Hematopoietic multipotent progenitor cell treated with erythropoietin and hydrocortisone succinate and interleukin-3 and kit ligand, for 4 days (in vitro differentiated cells): Measurements from ENCODE around the gene ARID3B.
"Not testable (repeated sequence)": the region's sequence is repeated elsewhere in the genome, so short reads cannot be mapped to it uniquely, and the experiment has no call there.

Experiments used
- DNase-seq: peaks from one replicate; pipeline ENCODE4 v3.0.0-alpha.2; 2015

Gene ARID3B, protein sequence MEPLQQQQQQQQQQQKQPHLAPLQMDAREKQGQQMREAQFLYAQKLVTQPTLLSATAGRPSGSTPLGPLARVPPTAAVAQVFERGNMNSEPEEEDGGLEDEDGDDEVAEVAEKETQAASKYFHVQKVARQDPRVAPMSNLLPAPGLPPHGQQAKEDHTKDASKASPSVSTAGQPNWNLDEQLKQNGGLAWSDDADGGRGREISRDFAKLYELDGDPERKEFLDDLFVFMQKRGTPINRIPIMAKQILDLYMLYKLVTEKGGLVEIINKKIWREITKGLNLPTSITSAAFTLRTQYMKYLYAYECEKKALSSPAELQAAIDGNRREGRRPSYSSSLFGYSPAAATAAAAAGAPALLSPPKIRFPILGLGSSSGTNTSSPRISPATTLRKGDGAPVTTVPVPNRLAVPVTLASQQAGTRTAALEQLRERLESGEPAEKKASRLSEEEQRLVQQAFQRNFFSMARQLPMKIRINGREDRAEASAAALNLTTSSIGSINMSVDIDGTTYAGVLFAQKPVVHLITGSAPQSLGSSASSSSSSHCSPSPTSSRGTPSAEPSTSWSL

DNA sequence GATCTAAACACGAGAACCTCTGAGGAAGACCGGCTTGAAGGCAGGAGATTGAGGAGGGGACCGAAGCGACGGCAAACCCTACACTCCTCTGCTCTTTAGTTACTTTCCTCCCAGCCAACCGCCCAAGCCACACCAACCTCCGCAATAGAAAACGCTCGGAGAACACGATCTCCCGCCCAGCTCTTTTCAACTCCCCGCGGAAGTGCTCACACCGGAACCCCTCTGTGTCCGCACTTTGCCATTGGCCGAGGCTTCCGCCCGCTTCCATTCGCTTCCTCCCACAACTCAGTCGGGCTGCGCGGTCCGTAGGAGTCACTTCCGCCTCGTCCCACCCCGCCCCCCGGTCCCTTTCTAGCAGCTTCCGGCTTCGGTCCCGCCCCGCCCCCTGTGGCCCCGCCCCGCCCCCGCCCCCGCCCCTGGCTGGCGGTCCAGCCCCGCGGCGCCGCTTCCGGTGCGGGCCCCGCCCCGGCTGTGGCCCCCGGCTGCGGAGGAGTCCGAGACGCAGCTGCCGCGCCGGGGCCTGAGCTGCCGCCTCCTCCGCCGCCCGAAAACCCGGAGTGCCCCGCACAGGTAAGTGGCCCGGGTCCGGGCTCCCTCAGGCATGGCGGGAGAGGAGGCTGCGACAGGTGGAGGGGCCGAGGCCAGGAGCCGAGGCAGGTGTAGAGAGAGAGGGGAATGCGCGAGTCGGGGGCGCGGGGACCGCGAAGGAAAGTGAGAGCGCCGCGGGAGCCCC, at the start of gene ARID3B:
Gene ARID3B, plus strand, starts transcription at position 460 of the 733 bp plus-strand sequence. CDS start 2,717 bp downstream, outside the sequence.
- DNase-seq: peak; percentile 99

DNA sequence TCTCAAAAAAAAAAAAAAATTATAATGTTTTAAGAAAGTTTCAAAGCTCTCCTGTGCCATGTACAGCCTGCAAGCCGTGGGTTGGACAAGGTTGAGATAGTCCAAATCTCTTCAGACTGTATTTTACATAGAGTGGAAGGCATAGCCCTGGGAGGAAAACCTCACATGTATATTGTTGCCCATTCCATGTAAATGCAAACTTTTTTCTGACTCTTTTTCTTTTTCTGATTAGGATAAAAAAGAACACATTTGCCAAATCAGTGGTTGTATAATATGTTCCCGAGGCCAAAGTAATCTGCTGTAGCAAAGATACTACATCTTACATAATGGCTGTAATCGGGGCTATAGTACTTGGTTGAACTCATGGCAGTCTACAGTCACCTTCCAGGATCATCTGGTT, 44.4 kb upstream of the ARID3B start:
- DNase-seq: no peak

DNA sequence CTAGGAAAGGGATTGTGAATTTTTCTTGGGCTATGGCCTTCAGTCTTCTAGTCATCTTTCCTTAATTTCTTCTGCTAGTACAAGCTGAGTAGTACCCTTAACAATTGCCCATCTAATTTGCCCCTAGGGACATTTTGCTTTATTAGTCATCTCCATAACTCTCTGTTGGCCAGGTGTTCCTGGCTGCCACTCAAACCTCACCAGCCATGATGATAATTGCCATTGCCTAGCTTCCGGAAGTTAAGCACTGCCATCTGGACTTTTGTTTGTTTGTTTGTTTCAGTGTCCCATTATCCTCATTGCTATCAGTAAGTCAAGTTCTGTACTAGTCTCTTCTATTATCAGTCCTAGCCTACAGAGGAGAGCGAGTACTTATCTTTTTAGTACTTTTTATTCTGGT, 43.4 kb upstream of the ARID3B start:
- no peak for DNase-seq

DNA sequence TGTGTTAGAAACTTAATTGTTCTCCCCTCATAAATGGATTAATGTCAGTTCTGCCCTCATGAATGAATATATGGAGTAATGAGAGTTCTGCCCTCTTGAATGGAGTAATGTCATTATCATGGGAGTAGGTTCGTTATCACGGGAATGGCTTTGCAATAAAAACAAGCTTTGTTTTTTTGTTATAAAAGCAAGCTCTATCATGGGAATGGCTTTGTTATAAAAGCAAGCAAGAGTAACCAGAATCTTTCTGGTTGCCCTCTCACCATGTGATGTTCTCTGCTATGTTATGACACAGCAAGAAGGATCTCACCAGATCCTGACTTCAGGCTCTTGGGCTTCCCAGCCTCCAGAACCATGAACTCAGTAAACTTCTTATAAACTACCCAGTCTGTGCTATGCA, 41.7 kb upstream of the ARID3B start:
- DNase-seq: no peak

DNA sequence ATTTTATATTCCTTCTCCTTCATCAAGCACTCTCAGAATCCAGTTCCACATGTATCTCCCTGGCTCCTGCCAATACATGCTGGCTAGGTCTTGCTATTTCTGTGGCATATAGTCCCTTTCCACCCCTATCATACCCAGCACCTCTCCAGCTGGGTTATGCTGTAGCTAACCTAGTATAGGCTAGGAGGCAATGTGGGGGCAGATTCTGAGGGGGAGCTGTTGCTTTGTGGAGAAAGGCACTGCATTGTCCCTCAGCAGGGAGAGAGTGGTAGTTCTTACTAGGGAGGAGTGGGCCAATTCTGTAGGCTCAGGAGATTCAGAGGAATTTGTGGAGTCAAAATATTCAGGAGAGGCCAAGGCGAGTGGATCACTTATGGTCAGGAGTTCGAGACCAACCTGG, 40.6 kb upstream of the ARID3B start:
- DNase-seq: no peak

DNA sequence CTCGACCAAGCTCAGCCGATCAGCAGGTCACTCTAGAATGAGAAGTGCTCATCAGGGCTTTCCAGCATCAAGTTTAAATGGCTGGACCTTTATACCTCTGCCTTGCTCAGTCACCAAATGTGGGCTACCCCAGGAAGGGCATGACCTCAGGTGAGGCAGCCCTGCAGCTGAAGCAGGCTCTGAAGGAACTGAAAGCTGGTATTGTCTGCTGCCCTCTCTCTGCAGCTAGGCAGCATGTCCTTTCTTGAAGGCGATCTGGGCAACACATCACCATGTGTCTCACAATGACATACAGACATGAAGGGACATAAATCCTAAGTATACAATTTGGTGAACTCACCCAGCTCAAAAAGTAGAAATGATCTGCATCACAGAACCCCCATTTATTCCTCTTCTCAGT, 38.7 kb upstream of the ARID3B start:
- DNase-seq: no peak

DNA sequence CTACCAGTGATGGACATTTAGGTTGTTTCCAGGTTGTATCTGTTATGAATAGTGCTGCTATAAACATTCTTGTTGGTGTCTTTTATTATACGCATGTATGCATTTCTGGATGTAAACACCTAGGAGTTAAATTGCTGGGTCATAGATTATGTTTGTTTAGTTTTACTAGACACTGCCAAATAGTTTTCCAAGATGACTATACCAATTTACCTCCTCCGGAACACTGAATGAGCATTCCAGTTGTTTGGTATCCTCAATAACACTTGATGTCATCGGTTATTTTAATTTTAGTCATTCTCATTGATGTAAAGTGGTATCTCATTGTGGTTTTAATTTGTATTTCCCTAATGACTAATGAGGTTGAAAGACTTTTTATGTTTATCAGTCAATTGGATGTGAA, 36.6 kb upstream of the ARID3B start:
- no peak for DNase-seq

DNA sequence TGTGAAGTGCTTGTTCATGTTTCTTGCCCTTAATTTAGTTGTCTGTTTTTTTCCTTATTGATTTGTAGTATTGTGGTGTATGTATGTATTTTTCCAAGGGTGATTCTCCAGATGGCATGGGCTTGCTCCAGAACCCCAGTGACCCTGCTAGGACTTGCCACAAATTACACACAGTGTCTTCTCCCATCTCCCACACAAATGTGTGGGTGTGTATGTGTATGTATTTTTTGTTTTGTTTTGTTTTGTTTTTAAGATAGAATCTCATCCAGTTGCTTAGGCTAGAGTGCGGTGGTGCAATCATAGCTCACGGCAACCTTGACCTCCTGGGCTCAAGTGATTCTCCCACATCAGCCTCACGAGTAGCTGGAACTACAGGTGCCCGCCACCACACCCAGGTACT, 36.2 kb upstream of the ARID3B start:
- no peak for DNase-seq

DNA sequence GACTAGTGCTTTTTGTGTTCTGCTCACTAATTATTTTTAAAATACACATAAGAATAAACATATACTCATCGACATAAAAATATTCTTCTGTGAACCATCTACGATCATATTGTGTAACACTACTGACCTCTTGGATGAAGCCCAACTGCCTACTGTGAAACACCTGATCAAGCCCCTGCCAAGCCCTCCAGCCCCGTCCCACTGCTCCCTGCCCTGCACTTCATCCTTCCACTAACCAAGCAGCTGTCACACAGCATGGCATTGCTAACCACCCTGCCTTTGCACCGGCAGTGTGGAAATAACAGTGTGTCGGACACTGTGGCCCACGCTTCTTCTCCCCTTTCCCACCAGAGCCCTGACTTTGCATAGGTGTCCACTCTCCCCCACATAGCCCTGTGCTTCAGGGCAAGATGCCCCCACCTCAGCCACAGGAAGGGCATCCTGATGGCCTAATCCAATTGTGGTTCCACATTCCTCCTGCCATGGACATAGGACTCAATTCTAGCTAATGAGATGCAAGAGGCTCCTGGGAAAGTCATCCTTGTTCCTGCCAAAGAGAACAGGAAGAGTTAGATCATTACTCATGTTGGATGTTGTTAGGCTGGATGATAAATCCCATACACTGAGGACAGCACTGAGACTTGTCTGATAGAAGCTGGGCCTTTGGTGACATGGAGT, 35.0 kb upstream of the ARID3B start:
- no peak for DNase-seq

DNA sequence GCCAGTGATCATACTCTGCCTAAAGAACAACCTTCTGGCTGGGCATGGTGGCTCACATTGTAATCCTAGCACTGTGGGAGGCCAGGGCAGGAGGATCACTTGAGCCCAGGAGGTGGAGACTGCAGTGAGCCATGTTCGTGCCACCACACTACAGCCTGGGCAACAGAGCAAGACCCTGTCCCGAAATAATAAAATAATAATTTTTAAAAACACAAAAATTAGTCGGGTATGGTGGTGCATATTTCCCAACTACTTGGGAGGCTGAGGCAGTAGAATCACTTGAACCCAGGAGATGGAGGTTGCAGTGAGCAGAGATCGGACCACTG, 34.5 kb upstream of the ARID3B start:
- DNase-seq: no peak

DNA sequence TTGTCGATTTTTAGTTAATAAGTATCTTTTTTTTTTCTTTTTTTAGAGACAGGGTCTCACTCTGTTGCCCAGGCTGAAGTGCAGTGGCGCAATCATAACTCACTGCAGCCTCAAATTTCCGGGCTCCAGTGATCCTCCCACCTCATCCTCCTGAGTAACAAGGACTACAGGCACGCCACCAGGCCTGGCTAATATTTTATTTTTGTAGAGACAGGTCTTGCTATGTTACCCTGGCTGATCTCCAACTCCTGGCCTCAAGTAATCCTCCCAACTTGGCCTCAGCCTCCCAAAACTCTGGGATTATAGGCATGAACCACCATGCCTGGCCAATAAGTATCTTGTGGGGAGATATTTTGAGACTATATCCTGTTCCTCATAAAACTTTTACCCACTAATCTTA, 29.4 kb upstream of the ARID3B start:
- DNase-seq: no peak

DNA sequence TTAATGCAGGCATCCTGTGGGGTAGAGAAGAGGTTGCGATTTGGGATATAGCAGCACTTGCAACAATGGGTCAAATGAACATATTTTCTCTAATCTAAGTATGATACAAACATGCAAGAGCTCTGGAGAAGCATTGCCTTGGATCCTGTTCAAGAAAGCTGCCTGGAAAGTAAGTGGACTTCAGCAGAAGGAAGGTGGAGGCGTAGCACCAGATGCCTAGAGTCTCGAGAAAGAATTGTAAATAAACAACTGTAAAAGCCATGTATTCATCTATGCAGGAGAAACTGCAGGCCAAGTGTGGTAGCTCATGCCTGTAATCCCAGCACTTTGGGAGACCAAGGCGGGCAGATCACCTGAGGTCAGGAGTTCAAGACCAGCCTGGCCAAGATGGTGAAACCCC, 27.0 kb upstream of the ARID3B start:
- not testable (repeated sequence) for DNase-seq

DNA sequence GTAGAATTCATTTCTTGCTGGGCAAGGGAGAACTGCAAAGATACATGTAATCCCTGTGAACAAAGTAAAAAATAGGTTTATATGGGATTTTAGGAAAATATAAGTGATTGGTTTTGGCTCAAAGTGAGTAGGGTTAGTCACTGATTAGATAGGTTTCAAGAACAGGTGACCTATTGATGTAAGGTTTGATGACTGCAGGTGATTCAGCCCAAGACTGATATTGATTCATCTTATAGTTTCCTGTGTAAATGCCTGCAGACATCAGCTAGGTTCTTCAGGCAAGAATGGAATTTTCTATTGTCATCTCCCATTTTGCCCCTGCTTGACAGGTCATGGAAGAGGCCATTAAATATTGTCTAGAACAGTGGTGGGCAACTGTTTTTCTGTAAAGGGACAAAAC, 23.9 kb upstream of the ARID3B start:
- DNase-seq: no peak

DNA sequence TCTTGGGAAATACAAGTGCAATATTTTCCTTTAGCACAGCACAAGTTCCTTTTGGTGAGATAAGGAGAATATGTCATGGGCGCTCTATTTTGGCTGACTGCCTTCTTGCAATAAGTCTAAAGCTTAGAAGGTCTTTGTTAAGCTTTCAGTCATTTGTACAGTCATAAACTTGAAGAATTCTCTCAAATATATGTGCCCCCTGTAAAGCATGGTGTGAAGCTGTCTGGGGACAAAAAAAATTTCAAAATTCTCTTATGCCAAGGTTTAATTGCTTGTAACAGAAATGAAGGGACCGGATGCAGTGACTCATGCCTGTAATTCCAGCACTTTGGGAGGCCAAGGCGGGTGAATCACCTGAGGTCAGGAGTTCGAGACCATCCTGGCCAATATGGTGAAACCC, 21.7 kb upstream of the ARID3B start:
- DNase-seq: no peak

DNA sequence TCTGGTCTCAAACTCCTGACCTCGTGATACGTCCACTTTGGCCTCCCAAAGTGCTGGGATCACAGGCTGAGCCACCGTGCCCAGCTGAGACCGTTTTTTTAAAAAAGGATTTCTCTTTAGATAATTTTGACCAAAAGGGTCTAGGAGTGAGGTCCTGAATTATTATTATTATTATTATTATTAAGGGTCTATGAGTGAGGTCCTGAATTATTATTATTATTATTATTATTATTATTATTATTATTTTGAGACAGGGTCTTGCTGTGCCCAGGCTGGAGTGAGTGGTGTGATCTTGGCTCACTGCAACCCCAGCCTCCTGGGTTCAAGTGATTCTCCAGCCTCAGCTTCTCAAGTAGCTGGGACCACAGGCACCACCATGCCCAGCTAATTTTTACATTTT, 20.6 kb upstream of the ARID3B start:
- DNase-seq: no peak

DNA sequence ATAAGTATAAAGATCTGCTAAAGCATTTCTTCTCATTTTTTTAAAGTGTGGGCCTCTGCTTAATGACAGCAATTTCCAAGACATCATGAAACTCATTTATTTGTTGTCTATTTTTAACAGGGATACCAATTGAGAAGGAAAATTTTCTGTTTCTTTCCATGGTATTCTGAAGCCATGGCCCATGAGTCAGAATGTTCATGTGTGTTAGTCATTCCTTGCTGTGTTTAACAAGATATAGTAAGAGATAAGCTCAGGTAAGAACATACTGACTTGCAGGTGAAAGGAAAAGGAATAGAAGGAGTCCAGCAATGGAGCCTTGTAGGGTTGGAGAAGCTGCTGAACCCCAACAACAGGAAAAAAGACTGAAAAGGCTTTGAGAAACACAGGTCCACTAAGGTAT, 17.0 kb upstream of the ARID3B start:
- no peak for DNase-seq

DNA sequence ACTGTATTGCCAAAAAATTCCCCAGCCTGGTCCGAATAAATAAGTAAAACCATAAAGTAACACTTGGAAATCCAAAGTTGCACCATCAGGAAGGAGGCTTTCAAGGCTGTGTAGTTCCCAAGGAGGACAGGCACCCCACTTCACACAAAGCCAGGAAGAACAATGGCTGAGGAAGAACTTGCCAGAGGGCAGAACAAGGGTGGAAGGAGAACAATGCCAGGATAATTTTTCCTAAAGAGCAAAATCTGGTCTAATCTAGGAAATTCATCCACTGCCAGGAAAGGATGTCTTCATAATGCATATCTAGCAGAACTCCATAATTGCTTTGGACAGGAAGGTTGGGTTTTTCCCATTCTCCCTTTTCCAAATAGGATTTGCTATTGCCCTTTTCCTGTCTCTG, 15.7 kb upstream of the ARID3B start:
- no peak for DNase-seq

DNA sequence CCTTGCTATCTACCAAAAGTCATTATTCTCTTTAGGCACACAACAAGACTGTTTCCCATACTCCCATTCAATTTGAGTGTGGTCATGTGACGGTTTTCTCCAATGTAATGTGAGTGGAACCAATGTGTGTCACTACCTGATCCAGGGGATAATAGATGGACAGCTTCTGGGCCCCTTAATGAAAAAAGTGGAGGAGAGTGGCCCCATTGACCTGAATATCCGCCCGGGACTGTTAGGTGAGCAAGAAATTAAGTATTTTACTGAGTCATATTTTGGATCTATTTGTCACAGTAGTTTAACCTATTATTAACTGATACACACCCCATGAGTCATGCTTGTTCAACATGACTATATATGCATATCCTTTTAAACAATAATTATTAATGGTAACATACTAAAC, 15.1 kb upstream of the ARID3B start:
- no peak for DNase-seq

DNA sequence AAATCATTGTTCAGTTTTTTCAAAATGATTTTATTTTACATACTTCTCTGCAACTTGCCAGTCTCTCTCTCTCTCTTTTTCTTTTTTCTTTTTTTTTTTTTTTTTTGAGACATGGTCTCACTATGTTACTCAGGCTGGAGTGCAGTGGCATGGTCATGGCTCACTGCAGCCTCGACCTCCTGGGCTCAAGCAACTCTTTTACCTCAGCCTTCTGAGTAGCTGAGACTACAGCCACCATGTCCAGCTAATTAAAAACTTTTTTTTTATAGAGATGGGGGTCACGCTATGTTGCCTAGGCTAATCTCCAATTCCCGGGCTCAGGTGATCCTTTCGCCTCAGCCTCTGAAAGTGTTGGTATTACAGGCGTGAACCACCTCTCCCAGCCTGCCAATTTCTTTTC, 12.1 kb upstream of the ARID3B start:
- no peak for DNase-seq

DNA sequence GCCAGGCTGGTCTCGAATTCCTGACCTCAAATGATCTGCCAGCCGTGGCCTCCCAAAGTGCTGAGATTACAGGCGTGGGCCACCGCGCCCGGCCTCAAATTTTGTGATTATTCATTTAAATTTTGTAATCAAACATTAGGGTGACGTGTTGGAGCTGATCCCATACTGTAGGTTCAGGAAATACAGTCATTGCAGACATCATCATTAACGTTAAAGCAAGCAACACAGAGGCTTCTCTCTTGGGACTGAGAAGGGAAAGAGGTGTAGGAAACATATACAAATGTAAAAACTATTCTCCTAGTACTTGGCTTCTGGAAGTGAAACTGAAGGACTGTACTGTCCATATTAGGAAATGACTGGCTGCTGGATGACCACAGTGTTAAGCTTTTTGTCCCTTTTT, 11.1 kb upstream of the ARID3B start:
- DNase-seq: no peak

DNA sequence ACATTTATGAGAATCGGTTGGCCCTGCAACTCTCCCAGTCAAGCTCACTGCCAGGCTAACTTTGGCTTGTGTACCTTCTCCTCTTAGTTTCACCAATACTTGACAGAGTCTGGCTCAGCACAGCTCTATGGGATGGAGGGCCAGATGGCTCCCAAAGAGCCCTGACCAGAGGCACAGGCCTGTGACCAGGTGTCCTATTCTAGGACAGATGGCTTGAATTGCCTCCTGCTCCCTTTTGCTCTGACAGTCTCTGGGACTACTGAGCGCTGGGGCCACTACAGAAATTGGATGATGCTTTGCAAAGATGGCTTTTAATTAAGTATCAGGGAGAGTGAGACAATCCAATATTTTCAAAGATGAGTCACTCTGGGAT, 10.3 kb upstream of the ARID3B start:
- DNase-seq: no peak

DNA sequence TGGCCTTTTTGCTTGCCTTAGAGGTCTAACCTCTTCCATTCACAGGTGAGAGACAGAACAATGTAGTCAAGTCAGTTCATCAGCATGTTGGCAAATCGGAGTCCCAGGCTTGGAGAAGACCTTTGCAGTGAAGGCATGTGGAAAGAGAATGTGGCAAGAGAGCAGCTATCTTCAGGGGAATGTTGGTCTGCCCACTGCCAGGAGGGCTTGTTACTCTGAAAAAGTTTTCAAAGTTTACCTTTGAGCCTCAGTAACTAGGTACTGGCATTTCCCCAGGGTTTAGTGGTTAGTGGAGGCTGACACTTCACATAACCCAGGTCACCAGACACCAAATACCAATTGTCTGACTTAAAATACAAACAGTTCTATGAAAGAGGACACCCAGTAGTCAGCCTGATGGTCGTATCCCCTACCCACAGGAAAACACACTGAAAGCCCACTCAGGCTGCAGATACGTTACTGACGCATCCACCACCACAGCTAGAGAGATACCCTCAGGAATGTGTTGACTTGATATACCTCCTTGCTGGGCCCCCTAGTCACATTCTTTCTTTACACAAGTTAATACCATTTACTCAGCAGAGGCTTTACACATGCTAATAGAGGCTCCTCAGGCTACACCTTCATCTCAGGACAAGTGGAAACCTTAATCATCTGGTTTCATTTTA, 9.7 kb upstream of the ARID3B start:
- no peak for DNase-seq

DNA sequence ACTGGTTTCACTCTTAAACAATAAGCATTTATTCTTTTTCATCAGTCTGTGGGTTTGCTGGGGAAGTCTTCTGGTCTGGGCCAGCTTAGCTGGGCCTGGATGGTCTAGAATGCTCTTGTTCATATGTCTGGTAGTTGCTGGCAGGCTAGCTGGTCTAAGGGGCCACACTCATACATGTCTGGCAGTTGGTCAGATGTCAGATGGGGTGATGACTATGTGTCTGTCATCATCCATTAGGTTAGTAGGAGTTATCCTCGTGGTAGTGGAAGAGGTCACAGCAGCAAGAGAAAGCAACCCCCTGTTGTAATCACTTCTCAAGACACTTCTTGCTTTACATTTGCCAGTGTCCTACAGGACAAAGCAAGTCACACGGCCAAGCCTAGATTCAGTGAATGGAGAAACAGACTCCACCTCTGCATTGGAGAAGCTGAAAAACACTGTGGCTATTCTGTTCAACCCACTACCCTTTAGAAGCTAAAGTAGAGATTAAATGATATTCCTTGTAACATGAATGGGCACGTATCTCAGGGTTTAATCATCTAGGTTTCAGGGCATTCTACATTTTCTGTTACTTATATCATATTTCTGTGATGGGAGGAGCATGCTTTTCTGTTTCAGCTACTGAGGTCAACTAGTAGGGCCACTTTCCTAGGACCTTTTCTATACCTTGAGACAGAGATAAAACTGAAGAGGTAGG, 5.5 kb upstream of the ARID3B start:
- DNase-seq: no peak
